Liver (tissue), 9 donors: ENCODE measurements around the gene DGKD. TPM values are rescaled to one million over a fixed set of nuclear protein-coding genes. Genes with fewer than 3 reads are reported as not detected.

Experiments
- DNase-seq: peaks from one replicate; pipeline ENCODE4 v3.0.0-alpha.2; 2017; ENCODE audit warnings: low spot score
- H3K27ac ChIP-seq, 2 donors: one replicate each; pipeline ENCODE4 v1.7.0; 2013; ENCODE audit warnings: inconsistent platforms in 2 of 2, low read length in 2 of 2, control low read depth in 1 of 2, low read depth in 1 of 2, mild to moderate bottlenecking in 1 of 2
- H3K27me3 ChIP-seq, 4 donors: one replicate each; pipeline versions ENCODE4 v1.6.1 to v1.7.0; 2013; ENCODE audit warnings: low read length in 3 of 4, inconsistent platforms in 1 of 4, mild to moderate bottlenecking in 1 of 4, moderate library complexity in 1 of 4; ENCODE audit not compliant: control insufficient read depth in 4 of 4, insufficient read depth in 4 of 4
- H3K36me3 ChIP-seq, 4 donors: one replicate each; pipeline versions ENCODE4 v1.6.1 to v1.7.0; 2013; ENCODE audit warnings: low read length in 3 of 4, mild to moderate bottlenecking in 3 of 4, low read depth in 1 of 4, moderate library complexity in 1 of 4; ENCODE audit not compliant: control insufficient read depth in 4 of 4, insufficient read depth in 3 of 4
- H3K4me1 ChIP-seq, 4 donors: one replicate each; pipeline versions ENCODE4 v1.6.1 to v1.7.0; 2013; ENCODE audit warnings: low read length in 3 of 4, mild to moderate bottlenecking in 3 of 4, moderate library complexity in 1 of 4; ENCODE audit not compliant: control insufficient read depth in 4 of 4, insufficient read depth in 4 of 4
- H3K4me3 ChIP-seq, 3 donors: one replicate each; pipeline versions ENCODE4 v1.6.1 to v1.7.0; 2013; ENCODE audit warnings: low read length in 3 of 3, control low read depth in 1 of 3, low read depth in 1 of 3, mild to moderate bottlenecking in 1 of 3
- H3K9ac ChIP-seq, 2 donors: one replicate each; pipeline ENCODE4 v1.7.0; 2013; ENCODE audit warnings: low read length in 2 of 2, mild to moderate bottlenecking in 2 of 2, moderate library complexity in 2 of 2, control low read depth in 1 of 2, low read depth in 1 of 2
- H3K9me3 ChIP-seq, 4 donors: one replicate each; pipeline versions ENCODE4 v1.6.1 to v1.7.0; 2013; ENCODE audit warnings: low read length in 3 of 4; ENCODE audit not compliant: control insufficient read depth in 4 of 4
- EGR1 ChIP-seq, 2 donors: IDR thresholded peaks; 2 replicates each; pipeline ENCODE4 v1.6.1; 2016 to 2018; ENCODE audit warnings: antibody characterized with exemption in 2 of 2, low read depth in 2 of 2
- FOXA2 ChIP-seq: IDR thresholded peaks from 2 replicates; pipeline ENCODE4 v1.6.1; 2016; ENCODE audit warnings: antibody characterized with exemption
- GABPA ChIP-seq, 2 donors: IDR thresholded peaks in 1 of 2; conservative IDR thresholded peaks in 1 of 2; 2 replicates each; pipeline ENCODE4 v1.6.1; 2016; ENCODE audit warnings: antibody characterized with exemption in 2 of 2, mild to moderate bottlenecking in 1 of 2, moderate library complexity in 1 of 2
- HNF4A ChIP-seq, 2 donors: conservative IDR thresholded peaks; 2 replicates each; pipeline ENCODE4 v1.6.1; 2016; ENCODE audit warnings: antibody characterized with exemption in 2 of 2, mild to moderate bottlenecking in 2 of 2
- HNF4G ChIP-seq: IDR thresholded peaks from 2 replicates; pipeline ENCODE4 v1.6.1; 2016; ENCODE audit warnings: antibody characterized with exemption
- JUND ChIP-seq, 2 donors: IDR thresholded peaks; 2 replicates each; pipeline ENCODE4 v1.6.1; 2016; ENCODE audit warnings: antibody characterized with exemption in 2 of 2
- RAD21 ChIP-seq, 2 donors: IDR thresholded peaks; 2 replicates each; pipeline ENCODE4 v1.6.1; 2016; ENCODE audit warnings: antibody characterized with exemption in 2 of 2, mild to moderate bottlenecking in 2 of 2
- TAF1 ChIP-seq: conservative IDR thresholded peaks from 2 replicates; pipeline ENCODE4 v1.6.1; 2016; ENCODE audit warnings: antibody characterized with exemption, mild to moderate bottlenecking
- whole genome bisulfite sequencing: extraction: QIAGEN DNeasy Blood & Tissue Kit; methylation state at CpG from one replicate; pipeline ENCODE4 v1.1.7; 2013; 5-methylcytosine and 5-hydroxymethylcytosine counted together
- polyA plus RNA-seq, 2 donors: library from polyadenylated mRNA; stranded (reverse) in 1 of 2; unstranded in 1 of 2; fragments of 200-250 nt in 1 of 2; fragments of >200 nt in 1 of 2; fragmentation: Nextera tagmentation in 1 of 2; extraction: Ambion mirVana in 1 of 2; gene quantifications; one replicate each; pipeline versions ENCODE4 v1.2.1 to v1.2.3, GENCODE V29; 2013 to 2015
- total RNA-seq, 2 donors: library from RNA; depleted of rRNA; stranded (reverse); fragments of >200 nt; gene quantifications; one replicate each; pipeline ENCODE4 v1.2.3, GENCODE V29; 2014
- TF ChIP-seq, protein P1 (sequence below): IDR thresholded peaks from 2 replicates; pipeline ENCODE4 v1.6.1; 2016; ENCODE audit warnings: antibody characterized with exemption, mild to moderate bottlenecking
- TF ChIP-seq, protein P2 (sequence below): IDR thresholded peaks from 2 replicates; pipeline ENCODE4 v1.6.1; 2016; ENCODE audit warnings: antibody characterized with exemption
- TF ChIP-seq, protein P3 (sequence below): IDR thresholded peaks from 2 replicates; pipeline ENCODE4 v1.6.1; 2016; ENCODE audit warnings: antibody characterized with exemption
- donor health status: healthy.
- donor health status: healthy.
- donor health status: healthy.
- donor health status: healthy.
- donor health status: healthy.

DGKD gene
- total and polyA plus RNA-seq, 4 donors = 4.8 to 16.4 (median 8.2) TPM

DNA sequence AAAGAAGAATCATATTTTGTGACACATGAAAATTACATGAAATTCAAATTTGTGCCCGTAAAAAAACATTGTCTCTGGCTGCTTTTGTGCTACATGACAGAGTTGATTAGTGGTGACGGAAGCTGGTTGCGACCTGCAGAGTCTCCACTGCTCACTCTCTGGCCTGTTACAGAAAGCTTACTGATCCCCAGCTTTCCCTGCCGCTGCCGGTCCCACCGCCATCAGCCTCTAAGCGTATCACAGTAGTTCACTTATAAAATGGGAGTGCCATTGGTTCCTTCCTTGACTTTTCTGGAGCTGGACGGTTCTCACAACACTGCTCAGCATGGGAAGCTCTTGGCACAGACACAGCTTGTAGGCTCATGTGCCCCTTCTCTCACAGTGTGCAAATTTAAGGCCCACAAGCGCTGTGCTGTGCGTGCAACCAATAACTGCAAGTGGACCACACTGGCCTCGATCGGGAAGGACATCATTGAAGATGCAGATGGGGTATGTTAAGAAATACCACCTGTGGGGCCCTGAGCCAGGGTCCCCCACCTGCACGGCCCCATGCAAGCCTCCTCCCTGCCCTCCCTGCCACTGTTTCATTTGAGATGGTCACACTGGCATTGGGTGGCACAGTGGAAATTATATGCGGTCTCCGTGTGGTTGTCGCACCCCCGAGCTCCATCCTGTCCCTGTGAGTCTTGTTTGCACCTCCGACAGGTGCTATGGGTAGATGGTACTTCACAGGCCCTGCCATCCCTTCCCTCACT lies 81.3 kb downstream of the DGKD start:
- H3K27ac ChIP-seq = no peak overlapping the region
- no peak overlapping the region for H3K9ac ChIP-seq

DNA sequence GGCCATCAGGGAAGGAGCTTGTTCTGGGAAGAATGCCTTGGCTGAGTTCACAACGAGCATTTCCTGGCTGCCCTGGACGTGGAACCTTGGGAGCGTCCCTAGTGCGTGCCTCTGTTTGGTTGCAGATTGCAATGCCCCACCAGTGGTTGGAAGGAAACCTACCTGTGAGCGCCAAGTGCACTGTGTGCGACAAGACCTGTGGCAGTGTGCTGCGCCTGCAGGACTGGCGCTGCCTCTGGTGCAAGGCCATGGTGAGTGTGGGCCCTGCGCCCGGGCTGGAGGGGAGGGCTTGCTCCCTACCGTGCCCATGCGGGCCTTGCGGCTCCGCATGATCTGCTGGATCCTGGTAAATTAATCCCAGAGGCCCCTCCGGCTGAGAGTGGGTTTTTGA lies 81.9 kb downstream of the DGKD start:
- Histone ChIP-seq H3K9ac (no peak overlapping the region), H3K4me3 (no peak overlapping the region), H3K9me3 (no peaks in the 10 kb centered on the region), H3K27ac (no peak overlapping the region), H3K36me3 (peaks cover 4 to 43% (median 20%) of the 10 kb centered on the region in 4 donors), H3K4me1 (no peaks in the 10 kb centered on the region), H3K27me3 (no peaks in the 10 kb centered on the region)
- WGBS = 97% methylated on average over 15 of the region's 15 CpGs
- DNase-seq = no peak
- TF ChIP-seq, protein P1, sequence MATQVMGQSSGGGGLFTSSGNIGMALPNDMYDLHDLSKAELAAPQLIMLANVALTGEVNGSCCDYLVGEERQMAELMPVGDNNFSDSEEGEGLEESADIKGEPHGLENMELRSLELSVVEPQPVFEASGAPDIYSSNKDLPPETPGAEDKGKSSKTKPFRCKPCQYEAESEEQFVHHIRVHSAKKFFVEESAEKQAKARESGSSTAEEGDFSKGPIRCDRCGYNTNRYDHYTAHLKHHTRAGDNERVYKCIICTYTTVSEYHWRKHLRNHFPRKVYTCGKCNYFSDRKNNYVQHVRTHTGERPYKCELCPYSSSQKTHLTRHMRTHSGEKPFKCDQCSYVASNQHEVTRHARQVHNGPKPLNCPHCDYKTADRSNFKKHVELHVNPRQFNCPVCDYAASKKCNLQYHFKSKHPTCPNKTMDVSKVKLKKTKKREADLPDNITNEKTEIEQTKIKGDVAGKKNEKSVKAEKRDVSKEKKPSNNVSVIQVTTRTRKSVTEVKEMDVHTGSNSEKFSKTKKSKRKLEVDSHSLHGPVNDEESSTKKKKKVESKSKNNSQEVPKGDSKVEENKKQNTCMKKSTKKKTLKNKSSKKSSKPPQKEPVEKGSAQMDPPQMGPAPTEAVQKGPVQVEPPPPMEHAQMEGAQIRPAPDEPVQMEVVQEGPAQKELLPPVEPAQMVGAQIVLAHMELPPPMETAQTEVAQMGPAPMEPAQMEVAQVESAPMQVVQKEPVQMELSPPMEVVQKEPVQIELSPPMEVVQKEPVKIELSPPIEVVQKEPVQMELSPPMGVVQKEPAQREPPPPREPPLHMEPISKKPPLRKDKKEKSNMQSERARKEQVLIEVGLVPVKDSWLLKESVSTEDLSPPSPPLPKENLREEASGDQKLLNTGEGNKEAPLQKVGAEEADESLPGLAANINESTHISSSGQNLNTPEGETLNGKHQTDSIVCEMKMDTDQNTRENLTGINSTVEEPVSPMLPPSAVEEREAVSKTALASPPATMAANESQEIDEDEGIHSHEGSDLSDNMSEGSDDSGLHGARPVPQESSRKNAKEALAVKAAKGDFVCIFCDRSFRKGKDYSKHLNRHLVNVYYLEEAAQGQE = no peak
- TF ChIP-seq TAF1 = no peak
- TF ChIP-seq, protein P2, sequence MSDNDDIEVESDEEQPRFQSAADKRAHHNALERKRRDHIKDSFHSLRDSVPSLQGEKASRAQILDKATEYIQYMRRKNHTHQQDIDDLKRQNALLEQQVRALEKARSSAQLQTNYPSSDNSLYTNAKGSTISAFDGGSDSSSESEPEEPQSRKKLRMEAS = no peak

More for the DNA sequence above, 81.3 kb downstream of the DGKD start:
- Histone ChIP-seq H3K4me3 (no peak overlapping the region), H3K27me3 (no peaks in the 10 kb centered on the region), H3K4me1 (no peaks in the 10 kb centered on the region), H3K36me3 (peaks cover 4 to 43% (median 20%) of the 10 kb centered on the region in 4 donors), H3K9me3 (no peaks in the 10 kb centered on the region)
- 96% methylated on average over 18 of the region's 18 CpGs for WGBS
- no peak for TF ChIP-seq RAD21 (IDR thresholded peaks at IDR 0.05)
- no peak for TF ChIP-seq EGR1 (IDR thresholded peaks at IDR 0.05; ENCODE audit: low read depth in 2 of 2)
- no peak for TF ChIP-seq FOXA2
- TF ChIP-seq JUND (IDR thresholded peaks at IDR 0.05) = no peak
- TF ChIP-seq GABPA (IDR thresholded peaks at IDR 0.05 in 1 of 2, conservative IDR thresholded peaks at IDR 0.05 in 1 of 2) = no peak
- TF ChIP-seq, protein P3, sequence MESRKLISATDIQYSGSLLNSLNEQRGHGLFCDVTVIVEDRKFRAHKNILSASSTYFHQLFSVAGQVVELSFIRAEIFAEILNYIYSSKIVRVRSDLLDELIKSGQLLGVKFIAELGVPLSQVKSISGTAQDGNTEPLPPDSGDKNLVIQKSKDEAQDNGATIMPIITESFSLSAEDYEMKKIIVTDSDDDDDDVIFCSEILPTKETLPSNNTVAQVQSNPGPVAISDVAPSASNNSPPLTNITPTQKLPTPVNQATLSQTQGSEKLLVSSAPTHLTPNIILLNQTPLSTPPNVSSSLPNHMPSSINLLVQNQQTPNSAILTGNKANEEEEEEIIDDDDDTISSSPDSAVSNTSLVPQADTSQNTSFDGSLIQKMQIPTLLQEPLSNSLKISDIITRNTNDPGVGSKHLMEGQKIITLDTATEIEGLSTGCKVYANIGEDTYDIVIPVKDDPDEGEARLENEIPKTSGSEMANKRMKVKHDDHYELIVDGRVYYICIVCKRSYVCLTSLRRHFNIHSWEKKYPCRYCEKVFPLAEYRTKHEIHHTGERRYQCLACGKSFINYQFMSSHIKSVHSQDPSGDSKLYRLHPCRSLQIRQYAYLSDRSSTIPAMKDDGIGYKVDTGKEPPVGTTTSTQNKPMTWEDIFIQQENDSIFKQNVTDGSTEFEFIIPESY = no peak
- no peak for DNase-seq

DNA sequence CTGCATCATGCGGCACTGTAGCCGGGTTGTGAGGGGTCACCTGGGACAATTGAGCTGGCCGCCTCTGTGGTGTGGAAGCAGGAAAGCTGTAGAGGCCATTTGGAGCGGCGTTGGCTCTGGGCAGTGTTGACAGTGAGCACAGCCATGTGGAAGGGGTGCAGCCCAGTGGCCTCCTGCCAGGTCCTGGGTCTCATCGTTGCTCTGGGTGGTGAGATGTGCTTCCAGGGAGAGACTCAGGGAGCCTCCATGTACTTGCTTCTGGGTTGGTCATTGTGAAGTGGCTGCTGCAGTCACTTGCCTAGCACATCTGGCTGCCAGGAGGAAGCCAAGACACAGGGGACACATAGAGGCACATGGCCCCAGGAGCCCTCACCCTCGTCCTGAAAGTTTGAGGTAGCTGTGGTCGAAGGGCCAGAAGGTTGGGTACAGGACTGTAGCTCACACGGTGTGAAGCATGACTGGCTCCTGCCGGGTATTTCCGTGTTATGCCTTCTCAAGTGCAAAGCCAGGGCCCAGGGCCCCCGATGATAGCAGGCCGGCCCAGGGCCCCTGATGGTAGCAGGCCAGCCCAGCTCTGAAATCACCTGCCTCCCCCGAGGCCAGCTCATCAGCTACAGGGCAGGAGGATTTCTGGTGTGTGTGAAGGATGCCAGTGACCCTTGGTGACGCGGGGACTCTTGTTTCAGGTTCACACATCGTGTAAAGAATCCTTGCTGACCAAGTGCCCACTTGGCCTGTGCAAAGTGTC lies 82.6 kb downstream of the DGKD start:
- TF ChIP-seq HNF4G = no peak
- no peak for TF ChIP-seq RAD21 (IDR thresholded peaks at IDR 0.05)
- no peak for TF ChIP-seq HNF4A (conservative IDR thresholded peaks at IDR 0.05)
- TF ChIP-seq EGR1 (IDR thresholded peaks at IDR 0.05; ENCODE audit: low read depth in 2 of 2) = no peak
- no peaks in the 10 kb centered on the region for H3K4me1 ChIP-seq
- WGBS = 96% methylated on average over 17 of the region's 17 CpGs
- no peaks in the 10 kb centered on the region for H3K9me3 ChIP-seq
- H3K27me3 ChIP-seq = no peaks in the 10 kb centered on the region
- H3K4me3 ChIP-seq = no peak overlapping the region
- DNase-seq = no peak
- H3K27ac ChIP-seq = no peak overlapping the region
- H3K9ac ChIP-seq = no peak overlapping the region
- peaks cover 4 to 48% (median 21%) of the 10 kb centered on the region in 4 donors for H3K36me3 ChIP-seq
